ENCODE results near the gene GALP. TPM values are rescaled to one million over a fixed set of nuclear protein-coding genes. Genes with fewer than 3 reads are reported as not detected.
"Not testable (repeated sequence)": the region's sequence is repeated elsewhere in the genome, so short reads cannot be mapped to it uniquely, and the experiment has no call there.

The GALP gene
- total RNA-seq, 1 donor from 2014 or later = not detected

DNA sequence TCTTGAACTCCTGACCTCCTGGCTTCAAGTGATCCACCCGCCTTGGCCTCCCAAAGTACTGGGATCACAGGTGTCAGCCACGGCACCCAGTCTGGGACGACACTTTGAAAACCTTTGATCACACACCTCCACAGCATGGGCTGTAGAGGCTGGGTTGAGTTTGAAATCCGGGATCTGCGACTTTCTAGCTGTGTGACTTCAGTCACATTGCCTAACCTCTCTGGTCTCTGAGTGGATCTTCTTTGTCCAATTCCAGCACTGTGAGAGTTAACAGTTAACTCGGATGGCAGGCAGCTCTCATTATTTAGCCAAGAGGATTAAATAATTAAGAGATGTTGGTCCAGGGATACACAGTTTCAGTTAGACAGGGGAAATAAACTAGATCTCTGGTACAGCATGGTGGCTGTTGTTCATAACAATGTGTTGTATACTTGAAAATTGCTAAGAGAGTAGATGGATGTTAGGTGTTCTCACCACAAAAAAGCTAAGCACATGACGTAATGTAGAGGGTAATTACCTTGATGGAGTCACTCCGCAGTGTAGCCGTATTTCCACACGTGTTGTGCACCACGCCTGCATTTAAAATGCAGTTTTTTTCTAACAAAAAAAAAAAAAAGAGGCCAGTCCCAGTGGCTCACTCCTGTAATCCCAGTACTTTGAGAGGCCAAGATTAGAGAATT lies 1.9 kb downstream of the GALP start:
- Mint-ChIP-seq H3K4me1 (no peaks in the 10 kb centered on the region), H3K36me3 (ENCODE audit: low read depth) (no peaks in the 10 kb centered on the region), H3K27ac (no peak overlapping the region), H3K4me3 (no peak overlapping the region), H3K9me3 (no peaks in the 10 kb centered on the region), H3K27me3 (peaks cover 7% of the 10 kb centered on the region)
- no peak for DNase-seq
- CTCF ChIA-PET = interaction anchor here (0.7 to 1.9 kb wide), 3 partner anchors 72 to 112 kb away, joined by 3 to 6 read pairs (median 3); no protein-coding TSS in a partner anchor
- TF ChIP-seq, protein P1, sequence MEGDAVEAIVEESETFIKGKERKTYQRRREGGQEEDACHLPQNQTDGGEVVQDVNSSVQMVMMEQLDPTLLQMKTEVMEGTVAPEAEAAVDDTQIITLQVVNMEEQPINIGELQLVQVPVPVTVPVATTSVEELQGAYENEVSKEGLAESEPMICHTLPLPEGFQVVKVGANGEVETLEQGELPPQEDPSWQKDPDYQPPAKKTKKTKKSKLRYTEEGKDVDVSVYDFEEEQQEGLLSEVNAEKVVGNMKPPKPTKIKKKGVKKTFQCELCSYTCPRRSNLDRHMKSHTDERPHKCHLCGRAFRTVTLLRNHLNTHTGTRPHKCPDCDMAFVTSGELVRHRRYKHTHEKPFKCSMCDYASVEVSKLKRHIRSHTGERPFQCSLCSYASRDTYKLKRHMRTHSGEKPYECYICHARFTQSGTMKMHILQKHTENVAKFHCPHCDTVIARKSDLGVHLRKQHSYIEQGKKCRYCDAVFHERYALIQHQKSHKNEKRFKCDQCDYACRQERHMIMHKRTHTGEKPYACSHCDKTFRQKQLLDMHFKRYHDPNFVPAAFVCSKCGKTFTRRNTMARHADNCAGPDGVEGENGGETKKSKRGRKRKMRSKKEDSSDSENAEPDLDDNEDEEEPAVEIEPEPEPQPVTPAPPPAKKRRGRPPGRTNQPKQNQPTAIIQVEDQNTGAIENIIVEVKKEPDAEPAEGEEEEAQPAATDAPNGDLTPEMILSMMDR (IDR thresholded peaks at IDR 0.05) = no peak
- ATAC-seq (ENCODE audit: low read depth) = no peak
- intact Hi-C loops (cut with micrococcal nuclease) = no loop called here
- POLR2A ChIA-PET = no interaction called here

DNA sequence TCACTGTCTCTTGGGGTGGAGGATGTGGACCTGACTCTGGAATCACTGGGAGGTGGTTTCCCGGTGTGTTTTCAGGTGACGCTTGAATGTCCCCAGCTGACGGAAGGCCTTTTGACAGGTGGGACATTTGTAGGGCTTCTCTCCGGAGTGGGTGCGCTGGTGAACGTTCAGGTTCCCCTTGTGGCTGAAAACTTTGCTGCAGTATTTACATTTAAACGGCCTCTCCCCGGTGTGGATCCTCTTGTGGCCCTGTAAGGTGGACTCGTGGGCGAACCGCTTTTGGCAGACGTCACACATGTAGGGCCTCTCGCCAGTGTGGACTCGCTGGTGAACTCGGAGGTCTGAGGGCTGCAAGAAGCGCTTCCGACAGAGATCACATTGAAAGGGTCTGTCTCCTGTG lies 14.0 kb downstream of the GALP start:
- ChIA-PET POLR2A (no interaction called here), CTCF (no interaction called here)
- intact Hi-C loops (cut with micrococcal nuclease) = no loop called here
- H3K27ac Mint-ChIP-seq = no peak overlapping the region
- peaks cover 18% of the 10 kb centered on the region for H3K27me3 Mint-ChIP-seq
- TF ChIP-seq, protein P1 (IDR thresholded peaks at IDR 0.05) = no peak
- ATAC-seq (ENCODE audit: low read depth) (no peak), DNase-seq (no peak)
- H3K9me3 Mint-ChIP-seq = no peaks in the 10 kb centered on the region
- no peak overlapping the region for H3K4me3 Mint-ChIP-seq
- no peaks in the 10 kb centered on the region for H3K4me1 Mint-ChIP-seq
- no peaks in the 10 kb centered on the region for H3K36me3 Mint-ChIP-seq (ENCODE audit: low read depth)

DNA sequence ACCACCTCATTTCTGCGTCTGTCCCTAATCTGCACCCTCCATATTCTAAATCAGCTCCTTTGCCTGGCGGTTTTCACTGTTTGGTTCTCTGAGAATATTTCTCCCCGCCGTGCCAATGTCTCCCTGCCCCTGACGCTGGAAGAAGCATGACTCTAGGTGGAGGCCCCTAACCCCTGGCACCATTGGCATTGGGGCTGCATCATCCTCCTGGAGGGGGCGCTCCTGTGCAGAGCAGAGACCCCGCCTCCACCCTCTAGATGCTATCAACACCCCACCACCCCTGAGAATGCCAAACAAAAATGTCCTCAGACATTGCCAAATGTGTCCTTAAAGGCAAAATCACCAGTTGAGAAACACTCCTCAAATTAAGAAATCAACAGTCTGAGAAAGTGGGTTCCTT lies 15.3 kb downstream of the GALP start:
- ATAC-seq (ENCODE audit: low read depth) = no peak
- H3K36me3 Mint-ChIP-seq (ENCODE audit: low read depth) = no peaks in the 10 kb centered on the region
- H3K27ac Mint-ChIP-seq = no peak overlapping the region
- intact Hi-C loops (cut with micrococcal nuclease) = no loop called here
- H3K4me3 Mint-ChIP-seq = no peak overlapping the region
- no peaks in the 10 kb centered on the region for H3K9me3 Mint-ChIP-seq
- ChIA-PET POLR2A (no interaction called here), CTCF (no interaction called here)
- H3K27me3 Mint-ChIP-seq = peaks cover 15% of the 10 kb centered on the region
- TF ChIP-seq, protein P1 (IDR thresholded peaks at IDR 0.05) = no peak
- H3K4me1 Mint-ChIP-seq = no peaks in the 10 kb centered on the region
- DNase-seq = no peak

DNA sequence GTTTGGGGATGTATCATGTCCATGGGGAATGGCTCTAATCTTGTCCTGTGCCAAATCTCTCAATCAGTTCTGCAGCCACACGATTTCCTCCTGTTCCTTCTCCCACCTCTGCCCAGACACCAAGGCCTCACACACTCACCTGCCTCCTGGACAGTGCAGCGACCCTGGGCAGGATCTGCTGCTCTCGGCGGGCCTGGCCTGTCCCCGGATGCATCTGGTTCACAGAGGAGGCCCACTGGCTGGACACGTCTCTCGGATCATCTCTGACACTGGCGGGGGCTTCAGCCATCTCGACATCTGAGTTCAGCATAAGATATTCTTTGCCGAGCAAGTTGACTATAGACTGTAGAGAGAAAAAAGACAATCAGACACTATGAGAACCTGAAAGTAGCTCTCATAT lies 15.9 kb downstream of the GALP start:
- H3K9me3 Mint-ChIP-seq = no peaks in the 10 kb centered on the region
- H3K4me3 Mint-ChIP-seq = no peak overlapping the region
- CTCF ChIA-PET = no interaction called here
- POLR2A ChIA-PET = no interaction called here
- intact Hi-C loops (cut with micrococcal nuclease) = no loop called here
- ATAC-seq (ENCODE audit: low read depth) = no peak
- H3K27me3 Mint-ChIP-seq = peaks cover 15% of the 10 kb centered on the region
- H3K4me1 Mint-ChIP-seq = no peaks in the 10 kb centered on the region
- TF ChIP-seq, protein P1 (IDR thresholded peaks at IDR 0.05) = no peak
- DNase-seq = no peak
- no peak overlapping the region for H3K27ac Mint-ChIP-seq
- no peaks in the 10 kb centered on the region for H3K36me3 Mint-ChIP-seq (ENCODE audit: low read depth)

DNA sequence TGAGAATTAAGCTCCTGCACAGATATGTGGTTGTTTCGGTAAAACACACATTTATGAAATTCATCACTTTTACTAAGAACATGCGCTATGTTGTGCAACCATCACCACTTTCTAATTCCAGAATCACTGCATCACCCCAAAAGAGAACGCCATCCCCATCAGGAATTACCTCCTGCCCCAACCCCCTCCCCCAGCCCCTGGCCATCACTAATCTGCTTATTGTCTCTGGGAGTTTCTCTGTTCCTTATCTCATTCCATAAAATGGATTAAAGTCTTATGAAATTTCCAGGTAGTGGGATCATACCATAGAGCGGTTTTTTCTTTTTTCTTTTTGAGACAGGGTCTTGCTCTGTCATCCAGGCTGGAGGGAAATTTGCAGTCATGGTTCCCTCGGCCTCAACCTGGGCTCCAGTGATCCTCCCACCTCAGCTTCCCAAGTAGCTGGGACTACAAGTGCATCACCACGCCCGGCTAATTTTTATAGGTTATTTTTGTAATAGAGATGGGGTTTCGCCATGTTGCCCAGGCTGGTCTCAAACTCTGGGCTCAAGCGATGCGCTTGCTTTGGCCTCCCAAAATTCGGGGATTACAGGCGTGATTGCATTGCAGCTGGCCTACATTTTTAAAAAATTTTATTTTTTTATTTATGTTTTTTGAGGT lies 18.3 kb downstream of the GALP start:
- Mint-ChIP-seq H3K36me3 (ENCODE audit: low read depth) (no peaks in the 10 kb centered on the region), H3K27ac (no peak overlapping the region), H3K4me1 (no peaks in the 10 kb centered on the region), H3K27me3 (peaks cover 15% of the 10 kb centered on the region), H3K9me3 (no peaks in the 10 kb centered on the region), H3K4me3 (no peak overlapping the region)
- POLR2A ChIA-PET = no interaction called here
- TF ChIP-seq, protein P1 (IDR thresholded peaks at IDR 0.05) = no peak
- no peak for ATAC-seq (ENCODE audit: low read depth)
- intact Hi-C loops (cut with micrococcal nuclease) = no loop called here
- no peak for DNase-seq
- CTCF ChIA-PET = no interaction called here

DNA sequence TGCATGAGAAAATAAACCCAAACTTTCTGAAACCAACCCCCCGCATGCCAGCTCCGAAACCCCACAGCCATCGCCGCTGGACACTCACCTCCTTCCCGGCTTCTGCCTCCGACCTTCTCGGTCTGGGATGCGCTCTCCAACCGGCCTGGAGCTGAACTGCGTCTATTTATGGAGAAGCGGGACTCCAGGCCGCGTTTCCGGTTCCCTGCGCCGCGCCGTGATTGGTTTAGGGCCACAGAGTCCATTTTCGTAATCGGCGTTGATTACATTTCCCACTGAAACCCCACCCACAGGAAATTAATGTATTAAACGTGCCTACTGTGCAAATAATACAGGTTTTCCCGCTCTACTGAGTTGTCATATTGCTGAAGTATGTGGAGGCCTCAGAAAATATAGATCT lies 21.8 kb downstream of the GALP start, which contains the start of gene ZSCAN5B:
TSS of gene ZSCAN5B (minus strand) at position 138 of the 400 bp plus-strand sequence. CDS start 4,731 bp downstream, outside the sequence.
- H3K9me3 Mint-ChIP-seq; H3K4me1 Mint-ChIP-seq; H3K36me3 Mint-ChIP-seq (ENCODE audit: low read depth); H3K4me3 Mint-ChIP-seq; intact Hi-C loops (cut with micrococcal nuclease); CTCF ChIA-PET; H3K27ac Mint-ChIP-seq; DNase-seq; POLR2A ChIA-PET; ATAC-seq (ENCODE audit: low read depth): not testable (repeated sequence)
- H3K27me3 Mint-ChIP-seq = peaks cover 11% of the 10 kb centered on the region
